OCI-LY3 (cell line): Measurements from ENCODE around the gene ANKS1B.
A peak's percentile ranks its signal among the peaks of the same experiment; 100 is the strongest.

Source experiments
- H2AFZ ChIP-seq: fragments of 200-600, 300-600 bp; shearing (Covaris generic); 2 replicates; pipeline ENCODE4 v1.6.0; 2014; ENCODE audit warnings: antibody characterized with exemption, low read depth, low read length
- H3K27ac ChIP-seq: fragments of 200-600, 300-600 bp; sonication (generic); 2 replicates; pipeline ENCODE4 v1.5.1; 2014; ENCODE audit warnings: mild to moderate bottlenecking, low read length, moderate library complexity, mixed read lengths
- H3K27me3 ChIP-seq: fragments of 200-600, 300-600 bp; sonication (generic); 2 replicates; pipeline ENCODE4 v1.6.1; 2014; ENCODE audit warnings: low read depth, low read length, mixed read lengths
- H3K36me3 ChIP-seq: fragments of 200-600, 300-600 bp; sonication (generic); replicated peaks from 2 replicates; pipeline ENCODE3; 2014; ENCODE audit warnings: low read depth, low read length, mixed read lengths
- H3K4me1 ChIP-seq: fragments of 300-600, 200-600 bp; sonication (generic); 2 replicates; pipeline ENCODE4 v1.6.1; 2014; ENCODE audit warnings: low read length, mixed read lengths
- H3K4me2 ChIP-seq: fragments of 200-600, 300-600 bp; sonication (generic); 2 replicates; pipeline ENCODE4 v1.6.1; 2014; ENCODE audit warnings: low read length, mixed read lengths
- H3K4me3 ChIP-seq: fragments of 300-600, 200-600 bp; sonication (generic); 2 replicates; pipeline ENCODE4 v1.5.1; 2014; ENCODE audit warnings: antibody characterized with exemption, mild to moderate bottlenecking, low read length, moderate library complexity
- H3K79me2 ChIP-seq: fragments of 300-600, 200-600 bp; shearing (Covaris generic); 2 replicates; pipeline ENCODE4 v1.6.1; 2014; ENCODE audit warnings: mild to moderate bottlenecking, low read length, mixed read lengths
- H3K9ac ChIP-seq: fragments of 300-600, 200-600 bp; shearing (Covaris generic); 2 replicates; pipeline ENCODE4 v1.6.0; 2014; ENCODE audit warnings: mild to moderate bottlenecking, low read length, moderate library complexity
- H3K9me3 ChIP-seq: fragments of 200-600, 300-600 bp; shearing (Covaris generic); 2 replicates; pipeline ENCODE4 v1.6.1; 2014; ENCODE audit warnings: low read length, mixed read lengths; ENCODE audit not compliant: insufficient read depth
- H4K20me1 ChIP-seq: fragments of 200-600, 300-600 bp; sonication (generic); 2 replicates; pipeline ENCODE4 v1.6.1; 2016; ENCODE audit warnings: low read length, mixed read lengths; ENCODE audit not compliant: insufficient read depth
- EZH2phosphoT487 ChIP-seq: fragments of 200-600 bp; shearing (Covaris generic); IDR thresholded peaks from 2 replicates; pipeline ENCODE4 v1.6.1; 2018; ENCODE audit warnings: antibody characterized with exemption, mixed run types, low read depth
- TF ChIP-seq, protein P1 (sequence below): fragments of 200-600, 300-600 bp; sonication (generic); IDR thresholded peaks from 2 replicates; pipeline ENCODE4 v1.5.1; 2014; ENCODE audit warnings: antibody characterized with exemption, low read length, low read depth

Gene ANKS1B

GRCh38 chr12:99352269-99352668, 632.5 kb downstream of the ANKS1B start:
- Histone ChIP-seq H3K4me3 (no peak overlapping the region), H3K27me3 (no peaks in the 10 kb centered on the region), H3K9ac (no peak overlapping the region), H3K4me2 (peak overlapping the region; percentile 18; the same call in 1 of the 2 replicates), H3K79me2 (no peaks in the 10 kb centered on the region), H3K4me1 (peaks cover 26% of the 10 kb centered on the region), H3K36me3 (peaks cover 7% of the 10 kb centered on the region), H3K27ac (no peak overlapping the region), H2AFZ (no peak overlapping the region), H4K20me1 (no peaks in the 10 kb centered on the region), H3K9me3 (peaks cover 18% of the 10 kb centered on the region; the same call in 1 of the 2 replicates)
- TF ChIP-seq EZH2phosphoT487: no peak
- TF ChIP-seq, protein P1, sequence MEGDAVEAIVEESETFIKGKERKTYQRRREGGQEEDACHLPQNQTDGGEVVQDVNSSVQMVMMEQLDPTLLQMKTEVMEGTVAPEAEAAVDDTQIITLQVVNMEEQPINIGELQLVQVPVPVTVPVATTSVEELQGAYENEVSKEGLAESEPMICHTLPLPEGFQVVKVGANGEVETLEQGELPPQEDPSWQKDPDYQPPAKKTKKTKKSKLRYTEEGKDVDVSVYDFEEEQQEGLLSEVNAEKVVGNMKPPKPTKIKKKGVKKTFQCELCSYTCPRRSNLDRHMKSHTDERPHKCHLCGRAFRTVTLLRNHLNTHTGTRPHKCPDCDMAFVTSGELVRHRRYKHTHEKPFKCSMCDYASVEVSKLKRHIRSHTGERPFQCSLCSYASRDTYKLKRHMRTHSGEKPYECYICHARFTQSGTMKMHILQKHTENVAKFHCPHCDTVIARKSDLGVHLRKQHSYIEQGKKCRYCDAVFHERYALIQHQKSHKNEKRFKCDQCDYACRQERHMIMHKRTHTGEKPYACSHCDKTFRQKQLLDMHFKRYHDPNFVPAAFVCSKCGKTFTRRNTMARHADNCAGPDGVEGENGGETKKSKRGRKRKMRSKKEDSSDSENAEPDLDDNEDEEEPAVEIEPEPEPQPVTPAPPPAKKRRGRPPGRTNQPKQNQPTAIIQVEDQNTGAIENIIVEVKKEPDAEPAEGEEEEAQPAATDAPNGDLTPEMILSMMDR: no peak

GRCh38 chr12:99343960-99344359, 640.8 kb downstream of the ANKS1B start:
- no peak overlapping the region for H3K4me2 ChIP-seq
- no peaks in the 10 kb centered on the region for H4K20me1 ChIP-seq
- H3K79me2 ChIP-seq: no peaks in the 10 kb centered on the region
- H3K27me3 ChIP-seq: no peaks in the 10 kb centered on the region
- H3K27ac ChIP-seq: no peak overlapping the region
- peaks cover 22% of the 10 kb centered on the region for H3K36me3 ChIP-seq
- H2AFZ ChIP-seq: no peak overlapping the region
- H3K9me3 ChIP-seq: peaks cover 16% of the 10 kb centered on the region; the same call in 1 of the 2 replicates
- H3K4me1 ChIP-seq: peaks cover 20% of the 10 kb centered on the region
- H3K9ac ChIP-seq: no peak overlapping the region
- H3K4me3 ChIP-seq: no peak overlapping the region
- no peak for TF ChIP-seq EZH2phosphoT487
- TF ChIP-seq, protein P1: no peak

DNA sequence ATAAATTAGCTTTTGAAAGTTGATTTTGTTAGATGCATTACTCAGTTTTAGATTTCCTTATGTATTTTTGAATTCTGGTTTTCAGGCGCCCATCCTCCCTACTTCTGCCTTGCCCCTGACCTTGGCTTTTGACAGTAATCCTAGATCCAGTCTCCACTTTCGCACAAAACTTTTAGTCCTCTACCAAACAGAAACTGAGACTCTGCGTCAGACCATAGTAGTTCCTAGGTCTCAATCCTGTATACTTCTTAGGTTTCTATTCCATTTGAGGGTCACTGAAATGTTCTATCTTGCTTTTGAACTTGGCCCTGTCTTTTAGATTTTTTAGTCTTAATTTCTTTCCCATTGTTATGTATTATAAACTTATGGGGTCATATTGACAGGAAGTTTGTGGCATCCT, 645.1 kb downstream of the ANKS1B start:
- H3K36me3 ChIP-seq: no peaks in the 10 kb centered on the region
- H3K9ac ChIP-seq: no peak overlapping the region
- H4K20me1 ChIP-seq: no peaks in the 10 kb centered on the region
- H3K9me3 ChIP-seq: no peaks in the 10 kb centered on the region
- no peak for TF ChIP-seq EZH2phosphoT487
- TF ChIP-seq, protein P1: no peak
- H3K4me3 ChIP-seq: no peak overlapping the region
- no peaks in the 10 kb centered on the region for H3K79me2 ChIP-seq
- H3K4me2 ChIP-seq: no peak overlapping the region
- no peak overlapping the region for H2AFZ ChIP-seq
- no peak overlapping the region for H3K27ac ChIP-seq
- peaks cover 31% of the 10 kb centered on the region for H3K4me1 ChIP-seq
- H3K27me3 ChIP-seq: no peaks in the 10 kb centered on the region

DNA sequence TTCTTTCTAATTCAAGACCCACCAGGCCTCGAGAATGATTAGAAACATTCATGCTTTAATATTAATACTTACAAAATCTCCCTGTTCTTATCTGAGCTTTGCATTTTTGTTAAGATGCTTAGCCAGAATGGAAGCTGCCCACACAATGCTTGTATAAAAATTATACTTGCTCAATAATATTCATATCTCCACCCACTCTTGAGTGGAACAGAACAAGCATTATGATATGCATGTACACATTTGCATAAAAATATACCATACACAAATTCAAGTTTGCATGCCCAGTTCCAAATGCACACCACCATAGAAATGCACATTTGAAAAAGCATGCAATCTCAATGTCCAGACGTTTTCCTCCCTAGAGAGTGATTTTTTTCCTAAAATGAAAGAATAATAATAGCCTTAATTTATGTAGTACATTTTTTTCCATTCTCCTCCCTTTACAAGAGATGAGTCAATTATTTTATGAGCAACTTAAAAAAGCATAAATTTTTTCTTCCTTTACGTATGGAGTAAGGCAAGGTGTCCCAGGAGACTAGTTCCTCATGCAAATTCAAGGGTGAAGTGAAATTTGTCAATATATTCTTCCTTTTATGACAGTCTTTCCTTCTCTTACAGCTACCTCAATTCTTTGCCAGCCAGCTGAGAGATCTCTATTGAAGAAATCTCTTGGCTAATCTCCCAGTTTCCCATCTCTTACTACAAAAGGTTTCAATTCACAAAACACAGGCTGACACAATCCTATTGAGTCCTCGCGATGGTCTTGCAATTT, 650.3 kb downstream of the ANKS1B start:
- Histone ChIP-seq H3K27me3 (no peaks in the 10 kb centered on the region), H3K79me2 (no peaks in the 10 kb centered on the region), H2AFZ (no peak overlapping the region), H4K20me1 (no peaks in the 10 kb centered on the region), H3K4me1 (peaks cover 64% of the 10 kb centered on the region), H3K9me3 (peaks cover 4% of the 10 kb centered on the region; the same call in 1 of the 2 replicates), H3K4me2 (peak overlapping the region; percentile 89), H3K36me3 (peaks cover 21% of the 10 kb centered on the region), H3K27ac (peak overlapping the region; percentile 99), H3K4me3 (peak overlapping the region; percentile 56), H3K9ac (peak overlapping the region; percentile 84)
- TF ChIP-seq EZH2phosphoT487: no peak
- TF ChIP-seq, protein P1: no peak
